Ovary (tissue), 3 donors: ENCODE results near the gene EDIL3.

Experiments used
- CTCF ChIP-seq, 3 donors: fragments of 450-650 bp in 2 of 3; fragments of 200-600 bp in 1 of 3; IDR thresholded peaks; one replicate each; pipeline versions ENCODE4 v1.5.1 to v1.8.0; 2016 to 2022; ENCODE audit warnings: antibody characterized with exemption in 3 of 3, mild to moderate bottlenecking in 1 of 3
- EP300 ChIP-seq: sonication (generic); formaldehyde crosslinking; IDR thresholded peaks from one replicate; pipeline ENCODE4 v1.6.1; 2017; ENCODE audit warnings: antibody characterized with exemption
- POLR2A ChIP-seq: fragments of 450-650 bp; IDR thresholded peaks from one replicate; pipeline ENCODE4 v1.6.1; 2017; ENCODE audit warnings: antibody characterized with exemption, mild to moderate bottlenecking, moderate library complexity
- donor health status: DM: no; HTN: no; CAD: no.

- no peak for TF ChIP-seq CTCF (IDR thresholded peaks at IDR 0.05)
- TF ChIP-seq POLR2A = no peak
- TF ChIP-seq EP300 = no peak
Measured at GRCh38 chr5:83972909-83973308, 411.8 kb downstream of the EDIL3 start.
